GM18526 (cell line): ENCODE data around the gene RPE.

ENCODE experiments used
- POLR2A ChIP-seq: IDR thresholded peaks from 3 replicates; pipeline ENCODE4 v1.6.1; 2011; ENCODE audit not compliant: insufficient read length; ENCODE audit errors: extremely low read depth

RPE gene

GRCh38 chr2:210035679-210036078, 33.2 kb downstream of the RPE start:
- no peak for TF ChIP-seq POLR2A

GRCh38 chr2:210038078-210038477, 35.6 kb downstream of the RPE start:
- TF ChIP-seq POLR2A = no peak

- no peak for TF ChIP-seq POLR2A
Observed at GRCh38 chr2:210046851-210047500, 44.5 kb downstream of the RPE start.

GRCh38 chr2:210049831-210050230, 47.4 kb downstream of the RPE start:
- no peak for TF ChIP-seq POLR2A

GRCh38 chr2:210050885-210051284, 48.4 kb downstream of the RPE start:
- no peak for TF ChIP-seq POLR2A

GRCh38 chr2:210054696-210055095, 52.3 kb downstream of the RPE start:
- no peak for TF ChIP-seq POLR2A

- no peak for TF ChIP-seq POLR2A
Observed at GRCh38 chr2:210055825-210056224, 53.4 kb downstream of the RPE start.

- TF ChIP-seq POLR2A = no peak
Observed at GRCh38 chr2:210063306-210063705, 60.9 kb downstream of the RPE start.
